ENCODE results near the gene DIPK2B.
A peak's percentile ranks its signal among the peaks of the same experiment; 100 is the strongest.

The DIPK2B gene

DNA sequence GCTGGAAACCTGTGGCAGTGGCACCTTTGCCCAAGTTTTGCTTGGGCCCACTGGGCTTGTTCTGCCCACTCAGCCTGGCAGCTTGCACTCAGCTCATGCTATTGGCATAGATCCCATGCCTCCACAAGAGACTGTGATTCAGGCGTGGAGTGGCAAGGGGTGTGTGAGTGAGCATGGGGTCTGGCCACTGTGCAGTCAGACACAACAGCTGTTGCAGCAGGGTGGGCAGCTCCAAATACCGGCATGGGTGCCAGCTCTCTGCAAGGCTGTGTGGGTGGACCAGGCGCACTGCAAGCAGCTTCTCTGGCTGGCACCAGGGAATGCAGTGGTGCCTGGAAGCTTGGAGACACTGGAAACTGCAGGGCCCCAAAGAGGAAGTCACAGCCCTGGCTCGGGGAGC lies 27.4 kb upstream of the DIPK2B start:
- no peak for DNase-seq (ENCODE audit: low read depth)
- no peak overlapping the region for H3K4me3 ChIP-seq (ENCODE audit: control insufficient read depth, low read depth, low read length)
- TF ChIP-seq, protein P1, sequence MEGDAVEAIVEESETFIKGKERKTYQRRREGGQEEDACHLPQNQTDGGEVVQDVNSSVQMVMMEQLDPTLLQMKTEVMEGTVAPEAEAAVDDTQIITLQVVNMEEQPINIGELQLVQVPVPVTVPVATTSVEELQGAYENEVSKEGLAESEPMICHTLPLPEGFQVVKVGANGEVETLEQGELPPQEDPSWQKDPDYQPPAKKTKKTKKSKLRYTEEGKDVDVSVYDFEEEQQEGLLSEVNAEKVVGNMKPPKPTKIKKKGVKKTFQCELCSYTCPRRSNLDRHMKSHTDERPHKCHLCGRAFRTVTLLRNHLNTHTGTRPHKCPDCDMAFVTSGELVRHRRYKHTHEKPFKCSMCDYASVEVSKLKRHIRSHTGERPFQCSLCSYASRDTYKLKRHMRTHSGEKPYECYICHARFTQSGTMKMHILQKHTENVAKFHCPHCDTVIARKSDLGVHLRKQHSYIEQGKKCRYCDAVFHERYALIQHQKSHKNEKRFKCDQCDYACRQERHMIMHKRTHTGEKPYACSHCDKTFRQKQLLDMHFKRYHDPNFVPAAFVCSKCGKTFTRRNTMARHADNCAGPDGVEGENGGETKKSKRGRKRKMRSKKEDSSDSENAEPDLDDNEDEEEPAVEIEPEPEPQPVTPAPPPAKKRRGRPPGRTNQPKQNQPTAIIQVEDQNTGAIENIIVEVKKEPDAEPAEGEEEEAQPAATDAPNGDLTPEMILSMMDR (conservative IDR thresholded peaks at IDR 0.05; ENCODE audit: control insufficient read depth, insufficient read depth, low read depth, low read length) = no peak

DNA sequence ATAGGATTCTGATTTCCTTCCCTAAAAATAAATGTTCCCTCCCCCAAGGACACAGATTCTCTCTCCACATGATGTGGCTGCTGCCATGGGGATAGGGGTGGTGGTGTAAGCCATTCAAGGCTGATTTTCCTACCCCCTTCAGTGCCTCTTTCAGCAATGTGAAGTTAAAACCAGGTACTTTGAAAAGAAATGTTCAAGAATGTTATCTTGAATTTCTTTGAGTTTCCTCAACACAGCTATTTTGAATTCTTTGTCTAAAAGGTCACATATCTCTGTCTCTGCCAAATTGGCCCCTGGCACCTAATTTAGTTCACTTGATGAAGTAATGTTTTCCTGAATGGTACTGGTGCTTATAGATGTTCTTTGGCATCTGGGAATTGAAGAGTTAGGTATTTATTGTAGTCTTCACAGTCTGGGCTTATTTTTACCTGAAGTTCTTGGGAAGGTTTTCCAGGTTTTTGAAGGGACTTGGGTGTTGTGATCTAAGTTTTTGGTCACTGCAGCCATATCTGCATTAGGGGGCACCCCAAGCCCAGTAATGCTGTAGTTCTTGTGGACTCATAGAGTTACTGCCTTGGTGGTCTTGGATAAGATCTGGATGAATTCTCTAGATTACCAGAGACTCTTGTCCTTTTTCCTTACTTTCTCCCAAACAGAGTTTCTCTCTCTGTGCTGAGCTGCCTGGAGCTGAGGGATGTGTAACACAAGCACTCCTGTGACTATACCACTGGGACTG lies 7.6 kb upstream of the DIPK2B start:
- peak; percentile 7 for DNase-seq (ENCODE audit: low read depth)
- TF ChIP-seq, protein P1 (conservative IDR thresholded peaks at IDR 0.05; ENCODE audit: control insufficient read depth, insufficient read depth, low read depth, low read length) = no peak
- H3K4me3 ChIP-seq (ENCODE audit: control insufficient read depth, low read depth, low read length) = no peak overlapping the region

DNA sequence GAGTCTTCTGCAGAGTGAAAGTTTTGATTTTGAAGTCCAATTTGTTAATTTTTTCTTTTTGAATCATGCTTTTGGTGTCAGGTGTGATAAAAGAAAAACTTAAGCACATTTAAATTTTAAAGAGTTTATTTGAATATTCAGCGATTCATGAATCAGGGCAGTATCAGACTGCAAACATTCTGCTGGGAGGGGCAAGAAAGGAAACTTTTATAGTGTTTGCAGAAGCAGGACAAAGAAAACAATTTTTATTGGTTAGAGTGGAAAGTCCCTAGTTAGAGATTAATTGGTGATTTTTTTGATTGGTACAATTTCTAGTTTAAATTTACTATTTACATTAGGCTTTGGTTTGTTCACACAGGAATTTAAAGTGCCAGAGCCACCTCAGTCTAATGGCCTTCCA lies 1.5 kb upstream of the DIPK2B start:
- TF ChIP-seq, protein P1 (conservative IDR thresholded peaks at IDR 0.05; ENCODE audit: control insufficient read depth, insufficient read depth, low read depth, low read length) = no peak
- no peak for DNase-seq (ENCODE audit: low read depth)
- H3K4me3 ChIP-seq (ENCODE audit: control insufficient read depth, low read depth, low read length) = no peak overlapping the region

GRCh38 chrX:45198706-45199105 lies 2.0 kb downstream of the DIPK2B start:
- TF ChIP-seq, protein P1 (conservative IDR thresholded peaks at IDR 0.05; ENCODE audit: control insufficient read depth, insufficient read depth, low read depth, low read length) = no peak
- H3K4me3 ChIP-seq (ENCODE audit: control insufficient read depth, low read depth, low read length) = no peak overlapping the region
- DNase-seq (ENCODE audit: low read depth) = no peak

DNA sequence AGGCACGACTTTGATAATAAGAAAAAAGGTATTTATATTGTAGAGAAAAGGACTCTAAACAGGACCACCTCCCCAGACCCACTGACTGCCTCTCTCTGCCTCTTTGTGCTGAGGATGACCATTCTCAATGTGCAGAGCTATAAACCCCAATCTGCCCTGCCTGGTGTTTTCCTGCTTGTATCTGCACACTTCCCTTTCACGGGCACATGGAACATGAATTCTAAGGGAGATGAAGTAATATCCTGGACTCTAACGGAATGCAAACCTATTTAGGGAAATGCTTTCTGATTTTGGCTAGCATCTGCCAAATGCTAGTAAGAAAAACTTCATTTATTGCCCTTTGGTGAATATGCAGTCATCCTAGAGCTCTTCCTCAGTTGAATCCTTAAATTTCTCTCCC lies 2.4 kb downstream of the DIPK2B start:
- TF ChIP-seq, protein P1 (conservative IDR thresholded peaks at IDR 0.05; ENCODE audit: control insufficient read depth, insufficient read depth, low read depth, low read length) = no peak
- no peak overlapping the region for H3K4me3 ChIP-seq (ENCODE audit: control insufficient read depth, low read depth, low read length)
- peak; percentile 5 for DNase-seq (ENCODE audit: low read depth)

GRCh38 chrX:45196701-45197100 lies 4.0 kb downstream of the DIPK2B start:
- TF ChIP-seq, protein P1 (conservative IDR thresholded peaks at IDR 0.05; ENCODE audit: control insufficient read depth, insufficient read depth, low read depth, low read length) = no peak
- H3K4me3 ChIP-seq (ENCODE audit: control insufficient read depth, low read depth, low read length) = no peak overlapping the region
- peak; percentile 74 for DNase-seq (ENCODE audit: low read depth)

Data from fibroblast of mammary gland (primary cell).